Neural crest cell (in vitro differentiated cells): ENCODE results near the gene SLC25A42. TPM values are rescaled to one million over a fixed set of nuclear protein-coding genes. Genes with fewer than 3 reads are reported as not detected.

Source experiments
- DNase-seq: peaks from one replicate; pipeline ENCODE4 v3.0.0; 2021; ENCODE audit warnings: low read depth, mixed read lengths, low spot score
- H3K27ac Mint-ChIP-seq: one replicate; pipeline ENCODE4 v1.8.0; 2021; ENCODE audit warnings: mild to moderate bottlenecking, mixed read lengths; ENCODE audit not compliant: unreplicated experiment
- H3K27me3 Mint-ChIP-seq: 2 replicates; pipeline ENCODE4 v1.8.0; 2021; ENCODE audit warnings: low read depth, mild to moderate bottlenecking, mixed read lengths
- H3K36me3 Mint-ChIP-seq: 2 replicates; pipeline ENCODE4 v1.8.0; 2021; ENCODE audit warnings: low read depth, mild to moderate bottlenecking, mixed read lengths
- H3K4me1 Mint-ChIP-seq: 2 replicates; pipeline ENCODE4 v1.8.0; 2021; ENCODE audit warnings: mixed read lengths
- H3K4me3 Mint-ChIP-seq: one replicate; pipeline ENCODE4 v1.8.0; 2021; ENCODE audit warnings: mild to moderate bottlenecking, mixed read lengths
- H3K9me3 Mint-ChIP-seq: 2 replicates; pipeline ENCODE4 v1.8.0; 2021; ENCODE audit warnings: mixed read lengths
- total RNA-seq: library from RNA; stranded (reverse); gene quantifications from 2 replicates; pipeline ENCODE4 v1.2.1, GENCODE V29; 2021
- TF ChIP-seq, protein P1 (sequence below): fragments of 200-600 bp; sonication (generic); conservative IDR thresholded peaks from 2 replicates; pipeline ENCODE4 v1.5.0; 2021; ENCODE audit warnings: antibody characterized with exemption, mild to moderate bottlenecking

Gene SLC25A42
- total RNA-seq, 1 donor from 2014 or later: 10.5 TPM

DNA sequence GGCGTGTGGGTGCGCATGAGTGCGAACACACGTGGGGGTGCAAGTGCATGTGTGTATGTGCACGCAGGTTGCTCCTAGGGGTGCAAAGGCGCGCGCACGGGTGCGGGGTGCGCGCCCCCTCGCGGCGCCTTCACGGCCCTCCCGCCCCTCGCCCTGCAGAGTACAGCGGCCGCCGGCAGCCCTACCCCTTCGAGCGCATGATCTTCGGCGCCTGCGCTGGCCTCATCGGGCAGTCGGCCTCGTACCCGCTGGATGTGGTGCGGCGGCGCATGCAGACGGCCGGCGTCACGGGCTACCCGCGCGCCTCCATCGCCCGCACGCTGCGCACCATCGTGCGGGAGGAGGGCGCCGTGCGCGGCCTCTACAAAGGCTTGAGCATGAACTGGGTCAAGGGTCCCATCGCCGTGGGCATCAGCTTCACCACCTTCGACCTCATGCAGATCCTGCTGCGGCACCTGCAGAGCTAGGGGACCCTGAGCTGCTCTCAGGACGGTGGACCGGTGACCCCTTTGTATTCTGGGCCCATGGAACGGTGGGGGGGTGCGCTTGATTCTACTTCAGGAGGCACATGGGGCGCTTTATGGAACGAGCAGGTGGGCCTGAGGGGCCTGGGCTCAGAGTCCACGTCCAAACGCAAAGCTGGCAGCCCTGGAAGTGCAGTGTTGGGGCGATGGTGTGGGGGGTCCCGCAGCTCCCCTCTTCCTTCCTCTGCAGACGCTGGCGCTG lies 46.8 kb downstream of the SLC25A42 start:
- Mint-ChIP-seq H3K36me3 (no peaks in the 10 kb centered on the region), H3K27me3 (peaks cover 3% of the 10 kb centered on the region), H3K27ac (no peak overlapping the region), H3K4me1 (peaks cover 33% of the 10 kb centered on the region), H3K9me3 (no peaks in the 10 kb centered on the region), H3K4me3 (peak overlapping the region; percentile 38)
- TF ChIP-seq, protein P1, sequence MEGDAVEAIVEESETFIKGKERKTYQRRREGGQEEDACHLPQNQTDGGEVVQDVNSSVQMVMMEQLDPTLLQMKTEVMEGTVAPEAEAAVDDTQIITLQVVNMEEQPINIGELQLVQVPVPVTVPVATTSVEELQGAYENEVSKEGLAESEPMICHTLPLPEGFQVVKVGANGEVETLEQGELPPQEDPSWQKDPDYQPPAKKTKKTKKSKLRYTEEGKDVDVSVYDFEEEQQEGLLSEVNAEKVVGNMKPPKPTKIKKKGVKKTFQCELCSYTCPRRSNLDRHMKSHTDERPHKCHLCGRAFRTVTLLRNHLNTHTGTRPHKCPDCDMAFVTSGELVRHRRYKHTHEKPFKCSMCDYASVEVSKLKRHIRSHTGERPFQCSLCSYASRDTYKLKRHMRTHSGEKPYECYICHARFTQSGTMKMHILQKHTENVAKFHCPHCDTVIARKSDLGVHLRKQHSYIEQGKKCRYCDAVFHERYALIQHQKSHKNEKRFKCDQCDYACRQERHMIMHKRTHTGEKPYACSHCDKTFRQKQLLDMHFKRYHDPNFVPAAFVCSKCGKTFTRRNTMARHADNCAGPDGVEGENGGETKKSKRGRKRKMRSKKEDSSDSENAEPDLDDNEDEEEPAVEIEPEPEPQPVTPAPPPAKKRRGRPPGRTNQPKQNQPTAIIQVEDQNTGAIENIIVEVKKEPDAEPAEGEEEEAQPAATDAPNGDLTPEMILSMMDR: peak; percentile 54
- DNase-seq: peak; percentile 52

DNA sequence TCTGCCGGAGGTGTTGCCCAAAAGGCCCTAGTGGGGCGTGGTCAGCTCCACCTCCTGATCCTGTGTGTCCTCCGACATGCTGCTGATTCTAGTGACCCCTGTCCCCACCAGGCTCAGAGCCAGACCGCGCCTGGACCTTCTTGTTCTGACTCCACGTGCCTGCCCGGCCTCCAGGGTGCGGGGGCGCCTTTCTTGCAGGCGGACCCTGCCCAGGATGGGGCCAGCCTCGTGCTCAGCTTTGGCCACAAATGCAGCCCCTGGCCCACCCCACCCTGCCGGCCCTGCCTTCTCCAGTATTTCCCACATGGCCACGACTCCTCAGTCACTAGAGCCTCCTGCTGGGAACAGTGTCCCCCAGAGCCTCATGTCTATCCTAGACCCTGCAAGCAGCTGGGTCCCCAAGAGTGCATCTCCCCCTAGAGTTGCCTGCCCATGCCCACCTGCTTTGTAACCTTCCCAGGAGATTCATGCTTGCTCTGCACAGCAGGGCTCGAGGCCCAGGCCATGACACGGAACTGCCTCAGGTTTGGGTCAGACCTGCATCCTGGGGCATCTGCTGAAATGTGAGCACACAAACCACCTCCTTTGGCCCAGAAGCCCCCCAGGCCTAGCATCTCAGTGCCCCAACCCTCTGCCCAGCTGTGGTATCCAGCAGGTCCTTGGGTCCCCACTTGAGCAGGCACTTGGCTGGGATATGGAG lies 47.5 kb downstream of the SLC25A42 start:
- H3K27me3 Mint-ChIP-seq: peaks cover 3% of the 10 kb centered on the region
- no peak for DNase-seq
- TF ChIP-seq, protein P1: no peak

DNA sequence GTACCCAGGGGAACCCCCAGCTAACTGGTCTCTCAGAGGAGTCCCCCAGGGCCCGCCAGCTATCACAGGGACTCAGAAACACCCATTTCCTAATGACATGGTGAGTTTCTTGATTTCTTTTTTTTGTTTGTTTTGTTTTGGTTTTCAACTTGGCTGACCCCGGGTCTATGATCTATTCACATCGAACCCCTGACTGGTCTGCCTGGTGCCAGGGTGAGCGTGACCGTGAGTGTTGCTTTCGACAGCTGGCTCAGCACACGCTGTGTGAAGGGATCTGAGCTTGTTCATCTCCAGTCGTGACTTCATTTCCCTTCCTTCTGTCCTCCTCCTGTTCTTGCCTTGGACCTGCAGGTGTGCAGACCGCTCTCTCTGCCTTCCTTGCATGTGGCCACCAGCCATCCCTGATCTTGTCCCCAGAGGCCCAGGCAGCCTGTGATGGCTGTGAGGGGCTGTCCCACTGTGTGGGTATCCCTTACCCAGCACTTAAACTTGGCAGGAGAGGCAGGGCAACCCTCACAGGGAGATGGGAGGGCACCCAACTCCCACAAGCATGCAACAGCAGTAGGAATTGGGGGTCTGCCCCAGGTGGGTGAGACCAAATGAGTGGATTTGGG lies 48.3 kb downstream of the SLC25A42 start:
- Mint-ChIP-seq H3K27me3 (peaks cover 3% of the 10 kb centered on the region), H3K36me3 (no peaks in the 10 kb centered on the region), H3K9me3 (no peaks in the 10 kb centered on the region), H3K27ac (peak overlapping the region; percentile 62), H3K4me1 (peaks cover 23% of the 10 kb centered on the region), H3K4me3 (no peak overlapping the region)
- TF ChIP-seq, protein P1: no peak
- DNase-seq: no peak

More for the DNA sequence above, 47.5 kb downstream of the SLC25A42 start:
- Mint-ChIP-seq H3K36me3 (no peaks in the 10 kb centered on the region), H3K4me1 (peaks cover 26% of the 10 kb centered on the region), H3K4me3 (peak overlapping the region; percentile 38), H3K27ac (no peak overlapping the region), H3K9me3 (no peaks in the 10 kb centered on the region)

DNA sequence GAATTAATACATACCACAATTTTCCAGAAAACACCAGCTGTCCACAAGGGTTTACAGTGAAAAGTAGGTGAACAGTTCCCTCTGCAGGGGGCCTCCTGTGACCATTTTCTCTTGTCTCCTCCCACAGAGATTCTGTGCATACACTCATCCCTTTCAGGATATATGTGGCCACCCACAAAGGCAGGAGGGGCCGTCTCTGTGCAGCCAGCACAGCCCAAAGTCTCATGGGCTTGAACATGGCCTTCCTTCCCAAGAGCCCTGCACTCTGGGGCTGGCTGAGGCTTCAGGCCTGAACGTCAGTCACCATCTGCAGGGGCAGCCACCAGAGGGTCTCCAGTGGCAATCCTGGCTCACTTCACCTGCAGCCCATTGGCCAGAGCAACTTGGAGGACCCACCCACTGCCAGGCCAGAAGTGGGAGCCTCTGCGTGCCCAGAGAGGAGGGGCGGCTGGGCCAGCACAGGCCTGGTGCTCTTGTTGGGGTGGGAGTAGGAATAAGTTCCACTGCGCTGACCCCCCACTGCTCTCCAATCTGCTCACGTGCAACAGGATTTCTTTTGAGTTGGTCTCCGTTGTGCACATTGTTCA lies 49.3 kb downstream of the SLC25A42 start:
- H3K4me3 Mint-ChIP-seq: peak overlapping the region; percentile 75
- H3K36me3 Mint-ChIP-seq: no peaks in the 10 kb centered on the region
- TF ChIP-seq, protein P1: no peak
- H3K27me3 Mint-ChIP-seq: peaks cover 3% of the 10 kb centered on the region
- no peak for DNase-seq
- H3K27ac Mint-ChIP-seq: peak overlapping the region; percentile 75
- no peaks in the 10 kb centered on the region for H3K9me3 Mint-ChIP-seq
- peaks cover 23% of the 10 kb centered on the region for H3K4me1 Mint-ChIP-seq

DNA sequence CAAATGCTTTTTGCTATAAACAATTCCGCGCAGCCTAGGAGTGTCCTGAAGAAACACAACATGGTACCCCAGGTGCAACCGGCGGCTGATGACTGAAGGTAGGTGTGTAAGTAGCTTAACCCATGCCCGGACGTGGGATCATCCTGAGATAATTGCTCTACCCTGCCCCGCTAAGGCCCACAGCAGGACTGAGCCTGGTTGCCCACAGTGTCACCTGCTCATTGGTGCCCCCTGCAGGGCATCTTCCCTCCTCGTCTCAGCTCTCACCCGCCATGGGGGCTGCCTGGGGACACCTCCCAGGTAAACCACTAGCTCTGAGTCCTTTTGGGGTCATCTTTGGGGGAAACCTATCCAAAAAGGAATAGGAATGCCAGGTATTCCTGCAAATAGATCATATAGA lies 52.2 kb downstream of the SLC25A42 start:
- Mint-ChIP-seq H3K4me3 (no peak overlapping the region), H3K27ac (no peak overlapping the region), H3K36me3 (no peaks in the 10 kb centered on the region), H3K27me3 (peaks cover 3% of the 10 kb centered on the region), H3K9me3 (no peaks in the 10 kb centered on the region), H3K4me1 (peaks cover 20% of the 10 kb centered on the region)
- peak; percentile 56 for DNase-seq
- TF ChIP-seq, protein P1: peak; percentile 60
